Astrocyte (in vitro differentiated cells and primary cell): ENCODE results near the gene MAPK8IP3. TPM values are rescaled to one million over a fixed set of nuclear protein-coding genes. Genes with fewer than 3 reads are reported as not detected.

Experiments
- DNase-seq: peaks from one replicate; pipeline ENCODE4 v3.0.0-alpha.2; 2010; ENCODE audit warnings: low read depth
- FAIRE-seq: peaks from 2 replicates; lab custom pipeline; 2011; peaks lifted over from hg19 to GRCh38; lab: Jason Lieb, UNC
- H2AFZ ChIP-seq: 2 replicates; pipeline ENCODE4 v1.6.0; 2012; ENCODE audit warnings: low read depth, low read length, inconsistent platforms
- H3K27ac ChIP-seq: 2 replicates; pipeline ENCODE4 v1.5.1; 2011; ENCODE audit warnings: low read depth, low read length, inconsistent platforms
- H3K27me3 ChIP-seq: 2 replicates; pipeline ENCODE4 v1.6.0; 2011; ENCODE audit warnings: low read length, inconsistent platforms; ENCODE audit not compliant: insufficient read depth
- H3K36me3 ChIP-seq: 2 replicates; pipeline ENCODE4 v1.5.1; 2011; ENCODE audit warnings: low read length, inconsistent platforms; ENCODE audit not compliant: insufficient read depth
- H3K4me1 ChIP-seq: 2 replicates; pipeline ENCODE4 v1.5.1; 2011; ENCODE audit warnings: low read length, inconsistent platforms; ENCODE audit not compliant: insufficient read depth
- H3K4me2 ChIP-seq: 2 replicates; pipeline ENCODE4 v1.6.0; 2012; ENCODE audit warnings: low read length, inconsistent platforms
- H3K4me3 ChIP-seq: 2 replicates; pipeline ENCODE4 v1.5.1; 2011; ENCODE audit warnings: low read depth, mild to moderate bottlenecking, low read length, inconsistent platforms; ENCODE audit not compliant: insufficient read depth
- H3K79me2 ChIP-seq: 2 replicates; pipeline ENCODE4 v1.6.0; 2012; ENCODE audit warnings: mild to moderate bottlenecking, low read length, inconsistent platforms; ENCODE audit not compliant: insufficient read depth
- H3K9ac ChIP-seq: 2 replicates; pipeline ENCODE4 v1.6.0; 2012; ENCODE audit warnings: mild to moderate bottlenecking, low read length, inconsistent platforms
- H3K9me3 ChIP-seq: 2 replicates; pipeline ENCODE4 v1.5.1; 2012; ENCODE audit warnings: low read depth, mild to moderate bottlenecking, low read length, inconsistent platforms; ENCODE audit not compliant: insufficient read depth
- H4K20me1 ChIP-seq: 2 replicates; pipeline ENCODE4 v1.6.0; 2012; ENCODE audit warnings: low read length, inconsistent platforms; ENCODE audit not compliant: insufficient read depth
- H3K27ac Mint-ChIP-seq: one replicate; pipeline ENCODE4 v1.8.0; 2021; ENCODE audit warnings: mild to moderate bottlenecking, mixed read lengths; ENCODE audit not compliant: unreplicated experiment
- H3K27me3 Mint-ChIP-seq: one replicate; pipeline ENCODE4 v1.8.0; 2021; ENCODE audit warnings: low read depth, mixed read lengths; ENCODE audit not compliant: unreplicated experiment
- H3K36me3 Mint-ChIP-seq: one replicate; pipeline ENCODE4 v1.8.0; 2021; ENCODE audit warnings: low read depth, mixed read lengths; ENCODE audit not compliant: unreplicated experiment
- H3K4me1 Mint-ChIP-seq: one replicate; pipeline ENCODE4 v1.8.0; 2021; ENCODE audit warnings: low read depth, mixed read lengths; ENCODE audit not compliant: unreplicated experiment
- H3K4me3 Mint-ChIP-seq: one replicate; pipeline ENCODE4 v1.8.0; 2021; ENCODE audit warnings: mild to moderate bottlenecking, moderate library complexity, mixed read lengths; ENCODE audit not compliant: unreplicated experiment
- H3K9me3 Mint-ChIP-seq: one replicate; pipeline ENCODE4 v1.8.0; 2021; ENCODE audit warnings: mild to moderate bottlenecking, mixed read lengths; ENCODE audit not compliant: unreplicated experiment
- CTCF ChIP-seq: IDR thresholded peaks from 2 replicates; pipeline ENCODE4 v1.5.1; 2011; ENCODE audit warnings: low read depth, mild to moderate bottlenecking, inconsistent platforms, low read length, moderate library complexity; ENCODE audit not compliant: insufficient read depth
- EZH2 ChIP-seq: IDR thresholded peaks from 2 replicates; pipeline ENCODE4 v1.6.1; 2012; ENCODE audit warnings: mild to moderate bottlenecking, low read length, inconsistent platforms; ENCODE audit not compliant: insufficient read depth
- total RNA-seq: library from RNA; stranded (reverse); gene quantifications from 2 replicates; pipeline ENCODE4 v1.2.1, GENCODE V29; 2021

The MAPK8IP3 gene
- total RNA-seq, 1 donor from 2014 or later: 92.4 TPM

- Histone ChIP-seq H3K79me2 (peaks cover 15% of the 10 kb centered on the region), H3K27me3 (no peaks in the 10 kb centered on the region), H3K9ac (no peak overlapping the region), H3K4me3 (no peak overlapping the region), H2AFZ (no peak overlapping the region), H3K27ac (no peak overlapping the region), H3K4me2 (no peak overlapping the region), H4K20me1 (peaks cover 48% of the 10 kb centered on the region), H3K36me3 (no peaks in the 10 kb centered on the region), H3K9me3 (no peaks in the 10 kb centered on the region), H3K4me1 (peaks cover 16% of the 10 kb centered on the region)
- no peak overlapping the region for H3K4me3 Mint-ChIP-seq
- H3K27ac Mint-ChIP-seq: no peak overlapping the region
- FAIRE-seq (no peak), DNase-seq (no peak)
- H3K36me3 Mint-ChIP-seq: no peaks in the 10 kb centered on the region
- TF ChIP-seq EZH2 (no peak), CTCF (no peak)
- no peaks in the 10 kb centered on the region for H3K9me3 Mint-ChIP-seq
- no peaks in the 10 kb centered on the region for H3K27me3 Mint-ChIP-seq
- peaks cover 6% of the 10 kb centered on the region for H3K4me1 Mint-ChIP-seq
Observed at GRCh38 chr16:1768061-1768766, 62.2 kb downstream of the MAPK8IP3 start.

- Histone ChIP-seq H3K4me2 (no peak overlapping the region), H3K9me3 (no peaks in the 10 kb centered on the region), H2AFZ (no peak overlapping the region), H3K9ac (no peak overlapping the region), H3K27ac (no peak overlapping the region), H4K20me1 (peaks cover 49% of the 10 kb centered on the region), H3K36me3 (no peaks in the 10 kb centered on the region), H3K4me3 (no peak overlapping the region), H3K4me1 (peaks cover 18% of the 10 kb centered on the region), H3K79me2 (peaks cover 21% of the 10 kb centered on the region), H3K27me3 (no peaks in the 10 kb centered on the region)
- no peak for DNase-seq
- no peak overlapping the region for H3K27ac Mint-ChIP-seq
- no peak for TF ChIP-seq EZH2
- no peak for TF ChIP-seq CTCF
- no peak for FAIRE-seq
- no peaks in the 10 kb centered on the region for H3K27me3 Mint-ChIP-seq
- H3K36me3 Mint-ChIP-seq: no peaks in the 10 kb centered on the region
- peaks cover 6% of the 10 kb centered on the region for H3K4me1 Mint-ChIP-seq
- H3K4me3 Mint-ChIP-seq: no peak overlapping the region
- H3K9me3 Mint-ChIP-seq: no peaks in the 10 kb centered on the region
Observed at GRCh38 chr16:1768767-1769401, 62.9 kb downstream of the MAPK8IP3 start.
